GM19351 (cell line): Measurements from ENCODE around the gene ANKRD31.
"Not testable (repeated sequence)": the region's sequence is repeated elsewhere in the genome, so short reads cannot be mapped to it uniquely, and the experiment has no call there.

ENCODE experiments used
- ATAC-seq: cut with Tn5 transposase; IDR thresholded peaks from one replicate; pipeline ENCODE4 v1.9.1; 2021; ENCODE audit warnings: mild to moderate bottlenecking, moderate library complexity; ENCODE audit not compliant: unreplicated experiment

Gene ANKRD31

DNA sequence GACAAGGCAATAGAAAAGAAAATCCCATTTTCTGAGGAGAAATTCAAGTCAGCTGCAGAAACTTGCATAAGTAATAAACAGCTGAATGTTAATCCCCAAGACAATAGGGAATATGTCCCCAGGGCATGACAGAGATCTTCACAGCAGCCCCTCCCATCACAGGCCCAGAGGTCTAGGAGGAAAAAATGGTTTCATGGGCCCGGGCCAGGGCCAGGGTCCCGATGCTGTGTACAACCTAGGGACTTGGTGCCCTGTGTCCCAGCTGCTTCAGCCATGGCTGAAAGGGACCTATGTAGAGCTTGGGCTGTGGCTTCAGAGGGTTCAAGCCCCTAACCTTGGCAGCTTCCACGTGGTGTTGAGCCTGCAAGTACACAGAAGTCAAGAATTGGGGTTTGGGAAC lies 75.2 kb downstream of the ANKRD31 start:
- not testable (repeated sequence) for ATAC-seq

DNA sequence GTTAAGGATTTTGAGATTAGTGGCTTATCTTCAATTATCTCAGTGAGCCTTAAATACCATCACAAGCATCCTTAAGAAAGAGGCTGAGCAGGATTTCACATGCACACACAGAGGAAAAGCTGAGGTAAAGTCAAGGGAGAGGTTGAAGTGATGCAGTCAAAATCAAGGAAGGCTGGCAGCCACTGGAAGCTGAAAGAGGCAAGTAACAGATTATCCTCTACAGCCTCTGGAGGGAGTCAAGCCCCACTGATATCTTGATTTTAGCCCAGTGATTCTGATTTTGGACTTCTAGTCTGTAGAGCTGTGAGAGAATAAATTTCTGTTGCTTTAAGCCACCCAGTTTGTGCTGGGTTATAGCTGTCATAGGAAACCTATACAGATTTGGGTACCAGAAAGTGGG lies 80.1 kb downstream of the ANKRD31 start:
- ATAC-seq, result no peak

DNA sequence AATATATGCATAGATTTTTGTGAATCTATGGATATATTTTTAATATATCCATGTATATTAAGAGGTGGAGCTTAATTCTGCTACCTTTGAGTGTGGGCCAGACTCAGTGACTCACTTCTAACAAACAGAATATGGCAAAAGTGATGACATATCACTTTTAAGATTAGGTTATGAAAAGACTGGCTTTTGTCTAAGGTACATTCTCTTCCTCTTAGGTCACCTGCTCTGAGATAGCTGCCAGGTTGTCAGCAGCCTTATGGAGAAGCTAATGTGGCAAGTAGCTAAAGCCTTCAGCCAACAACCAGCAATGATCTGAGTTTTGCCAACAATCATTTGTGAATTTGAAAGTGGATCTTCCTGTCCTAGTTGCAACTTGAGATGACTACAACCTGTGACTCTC lies 83.8 kb downstream of the ANKRD31 start:
- no peak for ATAC-seq

DNA sequence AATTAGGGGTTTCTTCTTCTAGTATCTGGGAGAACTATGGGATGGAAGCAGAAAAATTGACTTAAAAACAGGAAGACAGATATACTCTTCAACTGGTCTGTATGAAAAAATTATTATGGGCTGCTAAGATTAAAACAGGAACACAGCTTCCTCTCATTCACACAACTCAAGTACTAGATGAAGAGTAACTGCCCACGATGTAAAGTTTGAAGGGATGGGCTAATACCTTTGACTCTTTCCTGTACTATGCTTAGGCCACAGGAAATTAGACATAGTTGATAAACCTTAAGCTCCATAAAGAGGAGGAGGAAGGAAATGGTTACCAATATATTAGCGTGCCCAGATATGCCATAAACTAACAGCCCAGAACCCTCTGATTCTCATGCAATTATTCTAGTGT lies 88.6 kb downstream of the ANKRD31 start:
- no peak for ATAC-seq

DNA sequence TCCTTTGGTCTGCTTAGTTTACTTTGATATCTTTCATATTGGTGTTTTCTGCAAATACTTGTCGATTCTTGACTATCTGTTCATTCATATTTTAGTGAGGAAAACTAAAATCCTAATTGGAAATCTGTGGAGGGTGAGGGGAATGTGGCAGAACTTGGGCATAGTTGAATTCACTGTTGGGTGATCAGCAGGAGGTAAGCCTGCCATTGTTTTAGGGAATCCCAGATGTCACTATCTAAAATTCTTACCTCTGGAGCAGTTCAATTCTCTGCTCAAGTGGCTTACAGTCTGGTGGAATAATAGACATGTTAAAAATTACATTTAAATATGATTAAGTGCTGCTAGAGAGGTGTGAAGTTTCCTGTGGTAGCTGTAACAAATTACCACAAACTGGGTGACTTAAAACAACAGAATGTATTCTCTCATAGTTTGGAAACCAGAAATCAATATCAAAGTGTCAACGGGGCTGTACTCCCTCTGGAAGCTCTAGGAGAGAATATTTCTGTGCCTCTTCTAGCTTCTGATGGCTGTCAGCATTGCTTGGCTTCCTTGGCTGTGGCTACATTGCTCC lies 94.0 kb downstream of the ANKRD31 start:
- ATAC-seq, result no peak

DNA sequence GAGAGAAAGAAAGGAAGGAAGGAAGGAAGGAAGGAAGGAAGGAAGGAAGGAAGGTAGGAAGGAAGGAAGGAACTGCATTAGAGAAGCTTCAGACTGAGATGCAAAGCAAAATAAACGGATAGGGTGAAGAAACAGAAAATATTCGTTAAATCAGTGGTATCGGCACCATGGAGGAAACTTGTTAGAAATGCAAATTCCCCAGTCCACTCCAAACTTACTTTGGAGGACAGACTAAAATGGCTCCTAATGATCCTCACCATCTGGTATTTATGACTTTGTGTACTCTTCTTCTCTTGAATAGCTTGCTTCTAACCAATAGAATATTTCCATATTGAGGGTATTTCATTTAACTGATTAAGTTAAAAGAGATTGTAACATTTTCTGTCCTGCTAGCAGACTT lies 96.4 kb downstream of the ANKRD31 start:
- no peak for ATAC-seq

DNA sequence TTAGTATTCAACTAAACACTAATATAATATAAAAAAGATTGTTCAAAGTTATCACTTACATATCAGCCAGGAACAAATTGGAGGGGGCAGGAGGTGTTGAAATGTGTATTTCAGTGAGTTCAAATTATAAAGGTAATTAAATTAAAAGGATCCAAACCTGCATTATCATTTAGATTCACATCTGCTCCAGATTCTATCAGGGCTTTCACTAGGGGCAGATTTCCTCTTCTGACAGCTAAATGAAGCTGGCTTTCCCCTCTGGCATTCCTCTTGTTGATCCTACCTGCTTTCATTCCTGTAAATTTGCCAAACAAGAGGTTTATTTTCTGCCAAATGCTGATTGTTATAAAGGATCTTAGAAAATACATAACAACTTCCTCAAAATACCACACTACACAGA lies 98.0 kb downstream of the ANKRD31 start:
- no peak for ATAC-seq

DNA sequence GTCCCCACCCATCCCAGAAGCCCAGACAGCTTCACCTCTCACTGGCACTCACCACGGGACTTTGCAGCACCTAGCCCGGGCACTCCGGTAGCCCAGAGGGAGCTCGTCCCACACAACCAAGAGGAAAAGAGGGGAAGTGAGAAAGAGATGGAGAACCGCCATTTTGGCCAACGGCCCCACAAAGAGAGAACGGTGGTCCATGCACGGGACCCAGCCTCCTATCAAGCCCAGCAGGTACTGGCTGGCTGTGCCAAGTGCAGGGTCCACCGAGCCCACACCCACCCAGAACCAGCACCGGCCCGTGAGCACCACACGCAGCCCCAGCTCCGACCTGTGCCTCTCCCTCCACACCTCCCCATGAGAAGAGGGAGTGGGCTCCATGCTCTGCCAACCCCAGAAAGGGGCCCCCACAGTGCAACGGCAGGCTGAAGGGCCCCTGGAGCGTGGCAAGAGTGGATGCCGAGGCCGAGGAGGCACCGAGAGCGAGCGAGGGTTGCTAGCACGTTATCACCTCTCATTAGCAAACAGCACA lies 105.8 kb downstream of the ANKRD31 start:
- ATAC-seq, result no peak

DNA sequence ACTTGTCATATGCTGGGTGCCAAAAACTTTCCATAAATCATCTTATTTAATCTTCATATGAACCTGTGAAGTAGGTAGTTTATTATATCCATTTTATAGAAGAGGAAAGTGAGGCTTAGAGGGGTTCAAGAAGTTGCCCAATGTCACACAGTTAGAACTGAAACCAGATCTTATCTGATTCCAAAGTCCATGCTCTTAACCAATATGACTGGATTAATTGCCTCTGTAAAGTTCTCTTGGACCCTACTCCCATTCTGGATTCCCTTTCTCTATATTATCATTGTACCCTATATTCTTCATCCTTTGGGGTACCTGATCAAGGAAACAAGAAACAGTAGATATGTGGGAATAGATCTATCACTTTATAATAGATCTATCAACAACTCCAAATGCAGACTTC lies 119.8 kb downstream of the ANKRD31 start:
- no peak for ATAC-seq

DNA sequence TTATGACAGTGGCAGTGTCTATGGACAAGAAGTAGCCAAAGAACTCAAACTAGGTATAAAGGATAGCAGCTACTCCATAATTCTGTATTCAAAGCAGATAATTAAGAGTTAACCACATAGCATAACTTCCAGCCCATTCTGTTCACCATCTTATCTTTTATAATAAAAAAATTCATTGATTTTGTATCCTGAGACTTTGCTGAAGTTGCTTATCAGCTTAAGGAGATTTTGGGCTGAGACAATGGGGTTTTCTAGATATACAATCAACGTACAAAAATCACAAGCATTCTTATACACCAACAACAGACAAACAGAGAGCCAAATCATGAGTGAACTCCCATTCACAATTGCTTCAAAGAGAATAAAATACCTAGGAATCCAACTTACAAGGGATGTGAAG lies 122.4 kb downstream of the ANKRD31 start:
- not testable (repeated sequence) for ATAC-seq

DNA sequence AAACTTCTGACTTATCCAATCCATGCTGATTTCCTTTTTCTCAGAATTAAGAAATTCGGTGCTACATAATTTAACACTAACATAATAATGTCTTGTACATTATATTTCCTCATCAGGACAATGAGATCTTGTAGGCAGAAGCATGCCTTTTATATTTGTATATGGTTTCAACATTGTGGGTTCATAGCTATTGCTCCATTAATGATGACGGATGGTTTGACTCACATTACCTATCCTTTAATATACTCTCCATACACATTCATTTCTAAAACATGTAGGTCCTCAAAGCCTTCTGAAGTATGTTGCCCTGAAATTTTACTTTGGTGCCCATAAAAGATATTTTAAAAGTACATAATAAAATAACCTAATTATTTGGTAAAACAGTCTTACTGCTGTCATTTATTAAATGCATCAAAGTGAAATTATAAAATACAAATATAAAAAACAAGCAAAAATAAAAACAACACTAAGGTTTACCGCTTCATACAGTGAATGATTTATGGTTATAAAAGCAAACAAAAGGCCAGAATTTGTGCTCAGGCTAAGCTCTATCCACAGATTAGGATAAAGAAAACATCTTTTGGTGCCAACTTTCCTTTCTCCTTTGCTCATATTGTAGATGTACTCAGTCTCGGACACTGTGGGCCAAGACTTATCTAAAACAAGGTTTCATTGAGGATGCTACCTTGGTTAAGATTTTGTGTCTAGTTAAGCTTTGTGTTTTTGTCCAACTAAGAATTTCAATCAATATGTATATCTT lies 123.1 kb downstream of the ANKRD31 start:
- no peak for ATAC-seq

DNA sequence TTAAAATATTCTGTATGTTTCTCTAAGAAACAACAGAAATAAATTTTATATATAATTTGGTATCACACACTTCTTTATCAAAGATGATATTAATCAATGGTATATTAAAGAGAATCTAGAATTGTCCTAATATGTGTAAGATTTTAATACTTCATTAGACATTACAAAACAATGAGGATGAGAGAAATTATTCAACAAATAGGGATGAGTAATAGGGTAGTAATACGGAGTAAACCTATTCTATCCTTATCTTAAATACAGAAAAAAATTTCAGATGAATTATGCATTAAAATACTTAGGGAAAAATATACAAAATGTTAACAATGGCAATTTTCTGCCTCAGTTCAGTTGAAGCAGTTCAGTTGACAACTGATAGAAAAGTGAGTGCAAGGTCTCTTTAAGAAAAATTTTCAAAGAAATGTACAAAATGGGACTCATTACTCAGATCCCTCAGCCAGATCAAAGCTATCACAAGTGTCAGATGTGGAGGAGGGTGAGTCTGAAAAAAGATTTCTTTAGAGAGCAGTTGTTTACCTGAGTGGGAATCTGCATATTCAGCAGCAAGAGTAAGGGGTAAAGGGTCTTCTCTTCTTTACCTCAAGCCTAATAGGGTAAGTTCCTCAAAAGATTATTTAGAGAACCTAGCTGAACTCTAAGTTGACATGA lies 127.6 kb downstream of the ANKRD31 start:
- no peak for ATAC-seq

DNA sequence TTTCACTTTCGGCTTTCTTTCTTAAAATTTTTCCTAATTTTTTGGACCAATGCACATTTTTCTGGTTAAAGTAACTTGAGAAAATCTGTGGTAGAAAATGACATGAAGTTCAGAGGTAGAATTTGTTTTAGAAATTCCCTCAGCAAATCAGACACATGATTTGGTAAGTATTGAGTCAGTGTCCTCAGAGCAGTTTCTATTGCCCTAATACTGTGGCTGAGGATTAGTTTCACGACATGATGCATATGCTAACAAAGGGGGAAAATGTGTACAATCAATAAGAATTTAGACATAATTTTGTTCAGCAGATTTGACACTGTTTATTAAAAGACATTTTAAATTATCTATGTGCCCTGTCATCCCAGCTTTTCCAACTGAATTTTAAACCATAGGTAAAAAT lies 128.2 kb downstream of the ANKRD31 start:
- no peak for ATAC-seq

DNA sequence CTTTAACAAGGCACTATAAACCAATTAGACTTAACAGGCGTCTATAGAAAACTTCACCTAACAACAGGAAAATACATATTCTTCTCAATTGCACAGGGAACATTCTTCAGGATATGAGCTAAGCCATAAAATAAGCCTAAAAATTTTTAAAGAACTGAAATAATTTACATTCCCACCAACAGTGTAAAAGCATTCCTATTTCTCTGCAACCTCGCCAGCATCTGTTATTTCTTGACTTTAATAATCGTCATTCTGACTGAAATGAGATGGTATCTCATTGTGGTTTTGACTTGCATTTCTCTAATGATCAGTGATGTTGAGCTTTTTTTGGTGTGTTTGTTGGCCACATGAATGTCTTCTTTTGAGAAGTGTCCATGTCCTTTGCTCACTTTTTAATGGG lies 140.7 kb downstream of the ANKRD31 start:
- ATAC-seq, result not testable (repeated sequence)

DNA sequence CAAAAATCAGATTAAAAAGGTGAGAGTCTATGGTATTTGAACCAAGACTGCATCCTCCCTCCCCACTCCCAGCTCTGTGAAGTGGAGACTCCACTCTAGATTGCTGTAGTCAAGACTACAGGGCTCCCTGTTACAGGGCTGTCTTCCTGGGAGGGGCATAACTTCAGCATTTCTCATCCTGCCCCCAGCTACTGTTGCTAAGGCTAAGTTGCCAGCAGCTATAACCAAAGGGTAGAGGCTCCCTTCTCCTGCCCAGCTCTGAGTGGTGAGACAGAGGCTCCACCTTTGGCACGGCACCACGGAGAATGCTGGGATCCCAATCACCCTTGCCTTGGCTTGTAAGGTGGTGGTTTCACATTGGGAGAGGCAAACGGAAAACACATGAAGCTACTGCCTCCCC lies 145.1 kb downstream of the ANKRD31 start:
- no peak for ATAC-seq

DNA sequence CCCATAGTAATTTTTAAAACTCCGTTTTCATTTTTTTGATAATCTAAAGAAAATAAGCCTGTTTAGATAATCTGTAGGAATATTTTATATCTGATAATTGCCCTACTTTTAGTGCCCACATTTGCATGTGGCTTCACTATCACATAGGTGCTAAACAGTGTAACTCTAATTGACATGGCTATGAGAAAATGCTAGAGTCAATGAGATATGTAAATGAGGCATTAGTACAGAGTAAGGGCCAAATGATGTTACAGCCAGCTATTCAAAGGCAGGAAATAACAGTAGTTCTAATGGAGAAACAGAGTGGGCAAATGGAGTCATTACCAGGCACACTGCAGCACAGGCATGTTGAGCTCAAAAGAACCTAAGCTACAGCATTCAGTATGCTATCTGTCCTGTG lies 147.0 kb downstream of the ANKRD31 start:
- ATAC-seq, result no peak

DNA sequence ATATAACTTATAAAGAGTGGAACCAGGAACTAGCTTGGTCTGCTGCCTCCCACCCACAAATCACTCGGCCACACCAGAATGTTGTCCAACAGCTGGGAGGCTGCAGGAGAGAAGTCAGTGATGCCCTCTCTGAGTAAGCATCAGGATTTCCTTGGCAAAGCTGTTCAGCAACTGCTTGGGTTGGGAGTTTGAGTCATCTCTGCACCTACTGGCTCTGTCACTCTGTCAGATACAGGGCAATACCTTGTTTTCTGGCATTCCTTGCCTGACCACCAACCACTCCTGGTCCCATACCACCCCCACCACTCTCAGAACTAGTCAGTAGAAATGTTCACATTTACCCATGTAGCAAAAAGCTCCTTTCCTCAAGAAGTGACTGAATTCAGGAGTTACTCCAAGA lies 147.5 kb downstream of the ANKRD31 start:
- ATAC-seq, result no peak

DNA sequence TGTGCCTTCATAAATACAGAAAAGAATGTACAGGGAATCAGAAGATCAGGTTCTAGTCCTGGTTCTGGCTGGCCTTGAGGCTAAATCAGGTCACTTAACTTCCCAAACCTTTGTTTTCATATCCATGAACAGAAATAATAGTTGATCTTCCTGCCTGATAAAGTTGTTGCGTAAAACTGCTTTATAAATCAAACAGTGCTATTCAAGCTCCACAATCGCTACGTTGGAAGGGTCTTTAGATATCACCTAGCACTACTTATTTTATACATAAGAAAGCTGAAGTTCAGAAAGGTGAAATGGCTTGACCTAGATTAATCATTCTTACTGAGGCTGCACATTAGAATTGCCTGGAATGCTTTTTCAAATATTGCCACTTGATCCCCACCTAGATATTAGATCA lies 148.0 kb downstream of the ANKRD31 start:
- ATAC-seq, result no peak

DNA sequence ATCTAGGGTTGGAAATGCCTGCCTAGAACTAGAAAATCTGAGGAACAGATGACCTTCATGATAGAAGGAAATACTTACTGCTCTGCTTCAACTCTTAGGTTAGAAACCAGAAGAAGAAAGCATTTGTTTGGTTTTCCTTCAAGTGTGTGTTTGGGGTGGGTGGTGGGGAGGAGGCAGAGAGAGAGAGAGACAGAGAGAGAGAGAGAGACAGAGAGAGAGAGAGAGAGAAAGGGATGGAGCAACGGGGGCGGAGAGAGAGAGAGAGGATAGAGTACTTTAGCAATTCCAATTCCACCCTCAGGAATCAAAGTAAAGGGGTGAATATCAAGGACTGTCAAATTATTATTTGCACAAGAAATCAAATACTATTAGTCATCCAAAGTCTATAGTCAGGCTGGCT lies 155.2 kb downstream of the ANKRD31 start:
- no peak for ATAC-seq

DNA sequence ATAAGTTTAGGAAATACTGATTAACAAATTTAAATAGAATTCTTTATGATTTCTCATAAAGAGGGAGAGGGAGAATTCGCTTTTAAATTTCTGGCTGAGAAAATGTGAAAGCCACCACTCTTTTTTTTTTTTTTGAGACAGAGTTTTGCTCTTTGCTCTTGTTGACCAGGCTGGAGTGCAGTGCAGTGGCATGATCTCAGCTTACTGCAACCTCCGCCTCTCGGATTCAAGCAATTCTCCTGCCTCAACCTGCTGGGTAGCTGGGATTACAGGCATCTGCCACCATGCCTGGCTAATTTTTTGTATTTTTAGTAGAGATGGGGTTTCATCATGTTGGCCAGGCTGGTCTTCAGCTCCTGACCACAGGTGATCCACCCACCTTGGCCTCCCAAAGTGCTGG lies 157.3 kb downstream of the ANKRD31 start:
- not testable (repeated sequence) for ATAC-seq

DNA sequence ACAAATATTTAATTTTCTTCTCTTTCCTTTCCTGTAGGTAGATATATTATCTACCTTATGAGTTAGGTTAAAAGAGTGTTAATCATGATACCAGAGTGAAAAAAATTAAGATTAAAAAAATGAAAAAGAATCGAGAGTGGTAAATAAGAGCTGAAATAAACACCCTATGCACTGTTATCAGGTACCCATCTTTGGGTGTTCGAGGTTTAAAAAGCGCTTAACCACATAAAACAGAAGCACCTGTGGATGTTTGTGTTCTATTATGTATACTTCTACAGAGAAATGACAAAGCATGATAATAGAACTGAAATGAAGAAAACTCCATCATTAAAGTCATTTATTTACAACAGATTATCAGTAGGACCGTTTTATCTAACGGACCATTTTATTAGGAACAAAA lies 158.7 kb downstream of the ANKRD31 start:
- ATAC-seq, result no peak

DNA sequence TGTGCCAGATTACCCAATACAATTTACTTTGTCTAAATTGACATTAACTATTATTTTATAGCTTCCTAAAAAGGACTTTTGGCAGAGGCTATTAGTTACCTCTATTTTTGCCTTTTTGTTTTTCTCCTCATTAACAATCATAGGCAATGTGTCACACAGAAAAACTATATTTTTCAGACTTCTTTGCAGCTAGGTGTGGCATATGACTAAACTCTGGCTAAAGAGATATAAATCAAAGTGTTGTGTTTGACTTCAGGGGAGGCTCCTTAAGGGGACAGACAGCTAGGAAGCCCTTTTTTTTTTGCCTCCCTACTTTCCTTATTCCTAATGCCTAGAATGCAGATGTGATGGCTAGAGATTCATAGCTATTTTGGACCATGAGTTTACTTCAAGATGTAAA lies 164.6 kb downstream of the ANKRD31 start:
- ATAC-seq, result no peak
